ENCODE results near the gene PARP1.
A peak's percentile ranks its signal among the peaks of the same experiment; 100 is the strongest.

DNA sequence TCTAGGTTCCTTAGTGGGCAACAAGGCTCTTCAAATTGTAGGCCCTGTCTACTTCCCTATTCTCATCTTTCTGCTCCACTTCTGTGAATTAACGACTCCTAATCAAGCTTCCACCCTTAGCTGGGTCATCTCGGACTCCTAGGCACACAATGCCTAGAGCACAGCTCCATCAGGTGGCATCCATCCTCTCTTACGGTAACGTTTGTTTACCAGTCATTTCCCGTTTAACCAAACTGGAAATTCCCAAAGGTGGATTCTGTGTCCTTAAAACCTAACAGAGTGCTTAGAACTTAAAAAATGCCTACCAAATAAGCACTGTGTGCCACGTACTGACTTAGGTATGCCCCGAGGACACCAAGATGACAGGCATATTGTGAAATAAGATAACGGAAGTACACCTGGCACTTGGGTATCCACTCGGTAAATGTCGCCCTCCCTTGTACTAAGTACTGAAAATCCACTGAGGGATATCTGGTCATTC is 1.5 kb downstream of the PARP1 start:
- TF ChIP-seq, protein P1, sequence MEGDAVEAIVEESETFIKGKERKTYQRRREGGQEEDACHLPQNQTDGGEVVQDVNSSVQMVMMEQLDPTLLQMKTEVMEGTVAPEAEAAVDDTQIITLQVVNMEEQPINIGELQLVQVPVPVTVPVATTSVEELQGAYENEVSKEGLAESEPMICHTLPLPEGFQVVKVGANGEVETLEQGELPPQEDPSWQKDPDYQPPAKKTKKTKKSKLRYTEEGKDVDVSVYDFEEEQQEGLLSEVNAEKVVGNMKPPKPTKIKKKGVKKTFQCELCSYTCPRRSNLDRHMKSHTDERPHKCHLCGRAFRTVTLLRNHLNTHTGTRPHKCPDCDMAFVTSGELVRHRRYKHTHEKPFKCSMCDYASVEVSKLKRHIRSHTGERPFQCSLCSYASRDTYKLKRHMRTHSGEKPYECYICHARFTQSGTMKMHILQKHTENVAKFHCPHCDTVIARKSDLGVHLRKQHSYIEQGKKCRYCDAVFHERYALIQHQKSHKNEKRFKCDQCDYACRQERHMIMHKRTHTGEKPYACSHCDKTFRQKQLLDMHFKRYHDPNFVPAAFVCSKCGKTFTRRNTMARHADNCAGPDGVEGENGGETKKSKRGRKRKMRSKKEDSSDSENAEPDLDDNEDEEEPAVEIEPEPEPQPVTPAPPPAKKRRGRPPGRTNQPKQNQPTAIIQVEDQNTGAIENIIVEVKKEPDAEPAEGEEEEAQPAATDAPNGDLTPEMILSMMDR (conservative IDR thresholded peaks at IDR 0.05; ENCODE audit: low read length): peak; percentile 57
- TF ChIP-seq EZH2phosphoT487 (IDR thresholded peaks at IDR 0.05; ENCODE audit: borderline replicate concordance, low read depth, low read length): no peak
